Stimulated activated CD4-positive, alpha-beta T cell treated with anti-CD3 and anti-CD28 coated beads, Interleukin-15, amount 100 ng/mL, for 24 hours (primary cell): ENCODE data around the gene IDI1.

Experiments used
- DNase-seq: peaks from one replicate; pipeline ENCODE4 v3.0.0-alpha.2; 2020

Gene IDI1

DNA sequence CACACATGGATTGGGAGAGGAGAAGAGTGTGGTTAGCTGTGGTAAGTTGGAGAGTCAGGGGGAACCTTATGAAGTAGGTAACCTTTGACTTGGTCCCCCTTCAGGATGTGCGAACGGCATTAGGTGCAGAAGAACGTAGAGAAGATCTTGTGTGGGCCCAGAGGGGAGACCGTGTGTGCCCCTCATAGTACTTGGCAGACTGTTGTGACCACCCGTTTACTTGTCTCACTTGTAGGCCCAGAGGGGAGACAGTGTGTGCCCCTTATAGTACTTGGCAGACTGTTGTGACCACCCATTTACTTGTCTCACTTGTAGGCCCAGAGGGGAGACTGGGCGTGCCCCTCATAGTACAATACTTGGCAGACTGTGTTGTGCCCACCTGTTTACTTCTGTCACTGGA, 58.1 kb downstream of the IDI1 start:
- DNase-seq, result no peak
